Posterior cingulate gyrus (tissue), 11 donors: ENCODE results near the gene DNM2.
"Not testable (repeated sequence)": the region's sequence is repeated elsewhere in the genome, so short reads cannot be mapped to it uniquely, and the experiment has no call there.

Source experiments
- DNase-seq, 10 donors: peaks; one replicate each; pipeline versions ENCODE4 v3.0.0 to v3.0.0-alpha.2; 2020 to 2021; ENCODE audit warnings: mixed read lengths in 3 of 10
- intact Hi-C: fragments of 100-400 bp; cut with DNase I; formaldehyde crosslinking; loops from one replicate; pipeline ENCODE4 v1.15.1; 2023

DNM2 gene

DNA sequence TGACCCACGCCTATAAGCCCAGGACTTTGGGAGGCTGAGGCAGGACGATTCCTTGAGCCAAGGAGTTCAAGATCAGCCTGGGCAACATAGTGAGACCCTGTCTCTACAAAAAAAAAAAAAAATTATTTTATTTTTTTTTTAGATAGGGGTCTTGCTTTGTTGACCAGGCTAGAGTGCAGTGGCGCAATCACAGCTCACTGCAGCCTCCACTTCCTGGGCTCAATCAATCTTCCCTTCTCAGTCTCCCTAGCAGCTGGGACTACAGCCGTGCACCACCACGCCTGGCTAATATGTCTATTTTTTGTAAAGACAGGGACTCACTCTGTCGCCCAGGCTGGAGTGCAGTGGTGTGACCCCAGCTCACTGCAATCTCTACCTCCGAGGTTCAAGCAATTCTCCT is 135.1 kb downstream of the DNM2 start:
- DNase-seq, result no peak
- intact Hi-C loops, result no loop called here

DNA sequence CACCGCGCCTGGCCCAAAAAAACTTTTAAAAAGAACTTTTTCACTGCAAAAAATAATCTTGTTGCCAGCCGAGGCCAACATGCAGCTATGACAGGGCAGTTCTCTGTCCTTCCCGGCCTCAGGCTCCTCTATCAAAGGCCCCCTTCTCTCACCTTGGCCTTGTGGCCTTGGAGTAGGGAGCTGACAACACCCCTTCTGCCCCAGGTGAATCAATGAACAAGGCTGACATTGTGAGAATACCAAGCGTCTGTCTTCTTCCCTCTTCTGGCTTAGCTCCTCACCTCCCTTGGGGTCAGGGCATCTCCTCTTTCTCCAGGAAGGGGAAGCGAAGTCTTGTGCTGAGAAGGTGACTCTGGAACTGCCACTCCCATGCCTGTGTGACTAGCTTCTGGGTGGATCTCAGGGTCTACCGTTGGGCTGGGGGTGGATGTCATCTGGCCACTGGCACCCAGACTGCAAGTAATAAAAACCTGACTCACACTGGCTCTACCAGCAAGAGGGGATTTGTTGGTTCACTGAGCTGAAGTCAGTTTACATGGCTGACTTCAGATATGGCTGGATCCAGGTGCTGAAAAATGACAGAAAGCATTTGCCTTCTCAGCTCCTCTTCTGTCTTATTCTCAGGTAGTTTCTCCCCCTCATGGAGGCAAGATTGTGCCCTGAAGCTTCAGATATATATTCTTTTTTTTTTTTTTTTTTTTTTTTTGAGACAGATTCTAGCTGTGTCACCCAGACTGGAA is 136.6 kb downstream of the DNM2 start:
- no peak for DNase-seq
- intact Hi-C loops, result no loop called here

DNA sequence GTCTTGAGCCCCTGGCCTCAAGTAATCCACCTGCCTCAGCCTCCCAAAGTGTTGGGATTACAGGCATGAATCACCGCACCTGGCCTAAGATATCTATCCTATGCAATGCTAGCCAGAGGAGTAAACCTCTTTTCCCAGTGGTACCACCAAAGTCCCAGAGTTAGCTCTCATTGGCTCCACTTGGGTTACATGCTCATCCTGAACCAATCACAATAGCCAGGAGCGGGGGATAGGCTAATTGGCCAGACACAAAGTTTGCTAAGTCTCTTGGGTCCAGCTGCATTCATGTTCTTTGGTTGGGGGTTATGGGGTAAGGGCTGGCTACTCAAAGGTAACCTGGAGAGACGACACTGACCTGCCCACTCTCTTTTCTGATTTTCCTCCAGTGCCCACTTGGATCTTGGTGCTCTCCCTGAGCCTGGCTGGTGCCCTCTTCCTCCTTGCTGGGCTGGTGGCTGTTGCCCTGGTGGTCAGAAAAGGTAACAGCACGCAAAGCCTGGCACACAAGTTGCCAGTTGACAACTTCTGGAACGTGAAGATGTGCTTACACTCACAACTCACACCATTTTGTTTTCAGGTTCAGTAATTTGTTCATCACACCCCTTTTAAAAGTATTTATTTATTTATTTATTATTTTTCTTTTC is 138.1 kb downstream of the DNM2 start:
- DNase-seq, result no peak
- intact Hi-C loops, result no loop called here

DNA sequence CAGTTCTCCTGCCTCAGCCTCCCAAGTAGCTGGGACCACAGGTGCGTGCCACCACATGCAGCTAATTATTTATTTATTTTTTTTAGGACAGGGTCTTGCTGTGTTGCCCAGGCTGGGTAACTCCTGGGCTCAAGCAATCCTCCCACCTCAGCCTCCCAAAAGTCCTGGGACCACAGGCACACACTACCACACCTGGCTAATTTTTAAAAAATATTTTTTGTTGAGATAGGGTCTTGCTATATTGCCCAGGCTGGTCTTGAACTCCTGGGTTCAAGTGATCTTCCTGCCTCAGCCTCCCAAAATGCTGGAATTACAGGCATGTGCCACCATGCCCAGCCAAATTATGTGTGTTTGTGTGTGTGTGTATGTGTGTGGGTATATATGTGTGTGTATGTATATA is 139.0 kb downstream of the DNM2 start:
- intact Hi-C loops, DNase-seq: not testable (repeated sequence)

DNA sequence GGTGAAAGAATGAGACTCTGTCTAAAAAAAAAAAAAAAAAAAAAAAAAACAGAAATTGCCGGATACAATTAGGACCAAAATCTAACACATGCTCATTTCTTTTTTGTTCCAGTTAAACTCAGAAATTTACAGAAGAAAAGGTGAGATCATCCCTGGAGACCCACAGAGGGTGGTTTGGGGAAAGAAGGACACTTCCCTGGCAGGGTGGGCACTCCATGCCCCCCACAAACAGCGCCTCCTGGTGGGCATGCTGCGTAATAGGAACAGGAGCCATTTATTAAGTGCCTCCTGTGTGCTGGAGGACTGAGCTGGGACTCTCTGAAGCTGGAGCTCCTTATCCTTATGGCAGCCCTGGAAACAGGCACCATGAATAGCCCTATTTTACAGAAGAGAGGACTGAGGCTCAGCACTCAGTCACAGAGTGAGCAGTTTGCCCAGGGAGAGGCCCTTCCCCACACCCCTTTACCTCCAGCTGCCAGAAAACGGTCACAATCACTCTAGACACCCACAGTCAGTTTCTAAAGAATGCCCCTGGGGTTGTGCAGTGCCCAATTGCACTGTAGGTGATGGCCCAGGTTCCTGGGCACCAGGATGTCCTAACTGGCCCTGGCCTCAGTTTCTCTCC is 140.4 kb downstream of the DNM2 start:
- no peak for DNase-seq
- intact Hi-C loops, result no loop called here

DNA sequence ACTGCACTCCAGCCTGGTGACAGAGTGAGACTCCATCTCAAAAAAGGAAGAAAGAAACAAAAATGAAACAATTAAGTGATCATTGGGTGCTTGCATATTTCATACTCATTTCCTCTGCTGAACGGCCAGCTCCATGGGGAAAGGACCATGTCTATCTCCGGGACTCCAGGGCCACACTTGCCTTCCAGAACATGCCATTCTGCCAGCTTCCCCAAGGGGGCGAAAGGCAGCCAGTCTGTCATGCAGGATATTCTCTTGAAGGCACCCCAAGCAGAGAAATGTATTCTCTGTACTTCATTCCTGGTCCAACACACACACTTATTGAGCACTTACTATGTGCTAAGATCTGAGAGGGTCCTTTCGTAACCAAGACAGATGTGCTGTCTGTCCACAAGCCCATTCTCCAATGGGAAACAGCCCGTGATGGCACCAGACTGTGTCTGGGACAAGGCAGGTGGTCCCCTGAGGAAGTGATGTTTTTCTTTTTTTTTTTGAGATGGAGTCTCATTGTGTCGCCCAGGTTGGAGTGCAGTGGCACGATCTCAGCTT is 143.3 kb downstream of the DNM2 start:
- intact Hi-C loops, result loop anchor here (5.0 kb wide), 2 partner anchors 94 to 144 kb away; partner anchors contain the start of gene DNM2
- no peak for DNase-seq

DNA sequence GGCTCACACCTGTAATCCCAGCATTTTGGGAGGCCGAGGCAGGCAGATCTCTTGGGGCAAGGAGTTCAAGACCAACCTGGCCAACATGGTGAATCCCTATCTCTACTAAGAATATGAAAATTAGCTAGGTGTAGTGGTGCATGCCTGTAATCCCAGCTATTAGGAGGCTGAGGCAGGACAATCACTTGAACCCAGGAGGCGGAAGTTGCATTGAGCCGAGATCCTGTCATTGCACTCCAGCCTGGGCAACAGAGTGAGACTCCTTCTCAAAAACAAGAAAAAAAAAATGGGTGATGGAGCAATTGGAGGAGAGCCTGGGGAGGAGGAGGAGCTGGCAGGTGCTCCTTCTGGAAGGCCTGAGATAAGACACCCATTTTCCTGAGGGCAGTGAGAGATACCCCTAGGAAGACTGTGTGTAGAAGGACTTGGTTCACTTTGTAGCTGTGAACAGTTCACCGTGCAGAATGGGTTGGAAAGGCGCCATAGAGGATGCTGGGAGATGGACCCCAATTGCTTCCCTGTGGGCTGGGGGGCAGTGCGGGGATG is 144.8 kb downstream of the DNM2 start:
- DNase-seq, result no peak
- intact Hi-C loops, result loop anchor here (5.0 kb wide), 2 partner anchors 95 to 145 kb away; partner anchors contain the start of gene DNM2

DNA sequence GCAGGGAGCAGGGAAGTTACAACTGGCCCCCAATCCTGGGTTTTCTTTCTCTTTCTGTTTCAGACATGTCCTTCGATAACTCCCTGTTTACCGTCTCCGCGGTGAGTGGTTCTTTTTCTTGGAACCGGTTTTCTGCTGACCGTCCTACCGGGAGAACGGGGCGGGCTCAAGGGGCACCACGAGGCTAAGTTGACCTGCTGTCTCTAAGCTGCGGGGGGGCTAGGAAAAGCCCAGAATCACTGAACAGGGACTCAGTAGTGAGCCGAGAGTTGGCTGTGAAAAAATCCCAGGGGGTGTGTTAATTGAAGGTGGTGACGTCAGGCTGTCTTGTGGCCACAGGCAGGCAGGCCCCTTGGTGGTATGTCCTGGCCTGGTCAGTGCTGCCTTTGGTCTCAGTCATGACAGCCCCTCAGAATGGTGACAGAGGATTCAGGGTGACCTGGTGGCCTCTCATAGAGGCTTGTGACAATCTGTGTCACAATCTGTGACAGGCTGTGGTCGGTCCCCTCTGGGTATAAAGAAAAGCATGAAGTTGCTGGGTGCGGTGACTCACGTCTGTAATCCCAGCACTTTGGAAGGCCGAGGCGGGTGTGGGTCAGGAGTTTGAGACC is 145.3 kb downstream of the DNM2 start:
- no peak for DNase-seq
- intact Hi-C loops, result loop anchor here (5.0 kb wide), 2 partner anchors 96 to 146 kb away; partner anchors contain the start of gene DNM2

DNA sequence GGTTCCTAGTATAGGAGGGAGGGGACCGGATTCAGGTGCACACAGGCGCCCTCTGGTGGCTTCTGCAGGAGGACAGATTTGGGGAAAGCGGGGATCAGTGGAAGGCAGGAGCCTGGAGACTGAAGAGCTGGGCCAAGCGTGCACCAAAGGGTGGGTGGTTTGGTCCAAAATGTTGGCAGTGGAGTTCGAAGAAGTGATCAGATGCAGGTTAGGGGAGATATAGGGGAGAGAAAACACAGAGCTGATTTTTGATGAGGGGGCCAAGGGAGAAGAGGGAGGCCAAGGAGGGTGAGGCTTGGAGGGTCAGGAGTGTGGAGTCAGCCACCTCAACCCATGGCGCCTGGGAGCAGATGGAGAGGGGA is 146.6 kb downstream of the DNM2 start:
- intact Hi-C loops, result loop anchor here (5.0 kb wide), 2 partner anchors 97 to 147 kb away; partner anchors contain the start of gene DNM2
- peak; percentile 62 to 97 (median 88) for DNase-seq

DNA sequence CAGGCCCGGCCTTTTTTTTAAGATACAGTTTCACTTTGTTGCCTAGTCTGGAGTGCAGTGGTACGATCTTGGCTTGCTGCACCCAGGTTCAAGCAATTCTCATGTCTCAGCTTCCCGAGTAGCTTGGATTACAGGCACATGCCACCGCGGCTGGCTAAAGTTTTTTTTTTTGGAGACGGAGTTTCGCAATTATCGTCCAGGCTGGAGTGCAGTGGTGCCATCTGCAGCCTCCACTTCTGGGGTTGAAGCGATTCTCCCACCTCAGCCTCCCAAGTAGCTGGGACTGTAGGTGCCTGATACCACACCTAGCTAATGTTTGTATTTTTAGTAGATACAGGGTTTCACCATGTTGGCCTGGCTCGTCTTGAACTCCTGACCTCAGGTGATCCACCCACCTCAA is 148.6 kb downstream of the DNM2 start:
- DNase-seq, result no peak
- intact Hi-C loops, result no loop called here

DNA sequence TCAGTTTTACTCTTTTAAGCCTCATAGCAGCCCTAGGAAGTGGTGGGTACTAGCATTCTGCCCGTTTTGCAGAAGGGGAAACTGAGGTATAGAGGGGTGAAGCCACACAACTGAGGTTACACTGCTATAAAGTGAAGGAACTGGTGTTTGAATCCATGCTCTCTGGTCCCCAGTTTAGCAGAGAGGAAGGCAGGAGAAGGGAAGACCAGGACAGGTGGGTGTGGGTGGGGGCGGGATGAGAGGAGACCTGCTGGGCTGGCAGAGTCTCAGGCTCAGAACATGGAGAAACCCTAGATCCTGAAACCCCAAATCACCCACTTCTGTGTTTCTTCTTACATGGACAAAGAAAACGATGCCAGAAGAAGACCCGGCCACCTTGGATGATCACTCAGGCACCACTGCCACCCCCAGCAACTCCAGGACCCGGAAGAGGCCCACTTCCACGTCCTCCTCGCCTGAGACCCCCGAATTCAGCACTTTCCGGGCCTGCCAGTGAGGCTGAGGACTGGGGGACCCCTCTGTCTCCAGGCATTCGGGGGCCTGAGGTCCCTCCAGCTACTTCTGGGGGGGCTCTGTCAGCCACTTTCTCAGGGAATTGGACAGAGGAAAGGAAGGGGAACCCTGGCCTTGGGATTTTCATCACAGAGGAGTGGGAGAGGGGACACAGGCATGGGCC is 151.1 kb downstream of the DNM2 start:
- intact Hi-C loops, result no loop called here
- DNase-seq, result no peak

DNA sequence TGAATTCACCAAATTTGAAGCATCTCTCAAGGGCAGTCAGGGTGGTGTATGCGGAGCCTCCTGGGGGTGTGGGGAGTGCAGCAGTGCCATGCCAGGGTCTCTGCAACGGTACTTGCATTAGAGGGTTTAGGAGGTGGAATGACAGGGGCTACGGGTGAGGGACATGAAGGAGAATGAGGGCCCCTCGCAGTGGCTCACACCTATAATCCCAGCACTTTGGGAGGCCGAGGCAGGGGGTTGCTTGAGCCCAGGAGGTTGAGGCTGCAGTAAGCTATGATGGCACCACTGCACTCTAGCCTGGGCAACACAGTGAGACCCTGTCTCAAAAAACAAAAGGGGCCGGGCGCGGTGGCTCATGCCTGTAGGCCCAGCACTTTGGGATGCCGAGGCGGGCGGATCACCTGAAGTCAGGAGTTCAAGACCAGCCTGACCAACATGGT is 152.0 kb downstream of the DNM2 start:
- DNase-seq, result not testable (repeated sequence)
- intact Hi-C loops, result loop anchor here (2.0 to 5.0 kb wide), 2 partner anchors 33 to 57 kb away; partner anchors contain the start of genes TIMM29, TMED1 and YIPF2

DNA sequence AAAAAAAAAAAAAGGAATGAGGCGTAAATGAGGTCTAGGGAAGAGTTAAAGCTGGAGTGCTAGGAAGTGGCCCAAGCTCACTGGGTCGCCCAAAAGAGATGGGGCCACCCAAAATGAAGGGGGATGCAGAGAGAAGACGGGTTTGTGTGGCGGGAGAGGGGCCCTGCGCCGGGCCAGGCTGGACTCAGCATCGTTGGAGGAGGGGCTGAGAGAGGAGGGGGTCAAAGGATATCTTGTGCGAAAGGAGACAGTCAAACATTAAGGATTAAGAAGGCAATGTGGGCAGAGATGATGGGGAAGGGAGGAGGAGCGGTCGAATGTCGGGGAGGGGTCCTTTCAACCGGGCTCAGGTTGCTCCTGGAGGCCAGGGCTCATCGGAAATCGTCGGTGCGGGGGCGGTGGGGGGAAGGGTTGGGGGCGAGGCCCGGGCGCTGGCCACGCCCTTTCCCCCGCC is 152.6 kb downstream of the DNM2 start:
- DNase-seq, result peak in 1 of 10 donors; percentile 18
- intact Hi-C loops, result loop anchor here (2.0 to 5.0 kb wide), 2 partner anchors 34 to 57 kb away; partner anchors contain the start of genes TIMM29, TMED1 and YIPF2

DNA sequence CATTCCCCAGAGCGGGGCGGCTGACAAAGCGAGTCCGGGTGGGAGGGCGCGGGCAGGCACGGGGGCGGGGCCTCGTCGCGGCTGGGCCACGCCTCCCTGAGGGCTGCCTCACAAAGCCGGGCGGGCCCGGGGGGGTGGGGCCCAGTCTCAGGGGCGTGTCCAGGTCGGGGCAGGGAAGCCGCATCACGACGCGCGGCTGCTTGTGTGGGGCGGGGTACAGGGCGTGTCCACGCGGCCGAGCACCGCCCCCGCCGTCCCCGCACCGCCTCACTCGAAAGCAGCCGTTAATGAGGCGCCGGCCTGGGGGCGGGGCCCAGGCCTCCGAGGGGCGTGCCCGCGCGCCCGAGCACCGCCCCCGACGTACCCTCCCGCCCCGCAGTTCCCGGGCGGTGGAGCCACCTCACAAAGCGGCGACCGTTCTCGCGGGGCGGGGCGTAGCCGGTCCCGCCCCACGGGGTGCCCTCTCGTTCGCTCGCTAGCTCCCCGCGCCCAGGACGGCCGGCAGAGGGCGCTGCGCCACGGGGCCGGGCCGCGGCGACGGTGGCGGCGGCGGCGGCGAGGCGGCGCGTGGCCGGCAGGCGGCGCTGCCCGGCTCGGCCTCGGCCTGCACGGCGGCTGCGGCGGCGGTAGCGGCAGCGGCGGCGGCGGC is 153.2 kb downstream of the DNM2 start, which contains the start of gene CARM1:
Gene CARM1 (plus strand): TSS at position 599 of the 649 bp plus-strand sequence. CDS start 150 bp downstream, outside the sequence.
- DNase-seq, result peak; percentile 95 to 100 (median 99)
- intact Hi-C loops, result loop anchor here (2.0 to 5.0 kb wide), 2 partner anchors 34 to 56 kb away; partner anchors contain the start of genes TIMM29, TMED1 and YIPF2

DNA sequence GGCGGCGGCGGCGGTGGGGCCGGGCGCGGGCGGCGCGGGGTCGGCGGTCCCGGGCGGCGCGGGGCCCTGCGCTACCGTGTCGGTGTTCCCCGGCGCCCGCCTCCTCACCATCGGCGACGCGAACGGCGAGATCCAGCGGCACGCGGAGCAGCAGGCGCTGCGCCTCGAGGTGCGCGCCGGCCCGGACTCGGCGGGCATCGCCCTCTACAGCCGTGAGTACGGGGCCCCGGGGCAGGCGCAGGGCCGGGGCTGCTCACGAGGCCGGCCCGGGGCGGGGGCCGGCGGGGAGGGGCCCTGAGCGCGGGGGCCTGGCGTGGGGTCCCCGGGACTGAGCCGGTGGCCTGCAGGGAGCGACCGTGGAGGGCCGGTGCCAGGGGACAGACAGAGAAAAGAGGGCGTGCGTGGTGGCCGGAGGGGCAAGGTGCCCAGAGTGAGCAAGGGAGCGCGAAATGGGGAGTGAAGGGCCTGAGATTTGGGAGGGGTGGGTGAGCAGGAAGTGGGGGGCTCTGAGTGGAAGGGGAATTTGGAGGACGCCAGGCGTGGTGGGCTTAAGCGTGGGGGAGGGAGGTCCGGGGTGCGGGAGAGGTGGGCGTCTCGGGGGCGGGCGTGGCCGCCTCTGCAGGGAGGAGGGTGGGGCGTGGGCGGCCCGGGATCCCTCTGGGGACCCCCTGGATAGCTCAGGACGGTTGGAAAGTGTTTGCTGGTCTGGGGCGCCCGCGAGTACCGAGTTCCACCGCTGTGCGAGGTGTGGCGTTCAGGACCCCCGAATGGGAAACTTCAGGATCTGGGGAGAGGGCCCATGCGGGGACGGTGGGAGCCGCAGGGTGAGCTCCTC is 154.0 kb downstream of the DNM2 start:
- intact Hi-C loops, result loop anchor here (2.0 to 5.0 kb wide), 2 partner anchors 35 to 55 kb away; partner anchors contain the start of genes TIMM29, TMED1 and YIPF2
- DNase-seq, result peak in 4 of 10 donors; percentile 14 to 89 (median 54)

DNA sequence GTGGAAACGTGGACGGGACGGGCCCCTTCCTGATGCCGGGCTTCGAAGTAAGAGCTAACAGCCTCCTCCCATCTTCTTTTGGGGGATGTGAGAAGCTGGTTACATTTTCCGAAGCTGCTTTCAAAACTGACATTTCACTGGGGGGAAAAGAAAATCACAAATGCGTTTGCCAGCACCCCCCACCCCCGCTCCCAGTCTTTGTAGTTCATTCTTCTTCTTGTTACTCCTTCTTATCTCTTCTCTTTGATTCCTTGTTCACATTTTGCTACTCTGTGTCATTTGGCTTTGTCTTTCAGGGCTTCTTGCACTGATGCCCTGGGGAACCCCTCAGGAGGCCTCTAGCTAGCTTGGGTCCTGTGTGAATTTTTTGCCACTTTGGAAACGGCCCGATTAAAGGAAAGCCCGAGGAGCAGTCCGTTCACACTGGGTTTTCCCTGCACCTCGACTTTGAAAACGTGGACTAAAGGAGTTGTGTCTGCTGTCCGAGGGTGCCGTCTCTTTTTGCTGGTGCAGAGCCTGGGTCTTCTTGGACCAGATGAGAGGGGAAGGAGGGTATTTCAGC is 154.7 kb downstream of the DNM2 start:
- DNase-seq, result no peak

DNA sequence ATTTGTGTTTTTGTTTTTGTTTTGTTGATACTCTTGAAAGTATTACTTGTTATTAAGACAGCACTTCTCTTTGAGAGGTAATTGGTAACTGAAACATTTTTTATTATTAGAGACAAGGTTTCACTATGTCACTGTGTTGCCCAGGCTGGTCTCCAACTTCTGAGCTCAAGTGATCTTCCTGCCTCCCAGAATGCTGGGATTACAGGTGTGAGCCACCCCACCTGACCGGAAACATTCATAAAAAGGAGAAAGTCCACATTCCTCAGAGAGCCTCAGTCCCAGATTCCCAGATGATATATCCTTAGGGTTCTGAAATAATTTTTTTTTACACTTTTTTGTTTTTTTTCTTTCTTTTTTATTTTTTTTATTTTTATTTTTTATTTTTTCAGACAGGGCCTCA is 156.1 kb downstream of the DNM2 start:
- intact Hi-C loops, result loop anchor here (5.0 kb wide), 1 partner anchor 53 kb away; the partner anchor contains the start of genes TIMM29 and YIPF2
- DNase-seq, result no peak

More for the DNA sequence above, 154.7 kb downstream of the DNM2 start:
- intact Hi-C loops, result loop anchor here (5.0 kb wide), 1 partner anchor 55 kb away; the partner anchor contains the start of genes TIMM29 and YIPF2
